WI38 (cell line): Measurements from ENCODE around the gene SLC9A4.
A peak's percentile ranks its signal among the peaks of the same experiment; 100 is the strongest.

Source experiments
- H3K4me3 ChIP-seq: 2 replicates; pipeline ENCODE4 v1.5.1; 2011; ENCODE audit warnings: low read depth, mild to moderate bottlenecking, control low read depth, low read length
- TF ChIP-seq, protein P1 (sequence below): IDR thresholded peaks from 2 replicates; pipeline ENCODE4 v1.5.1; 2012; ENCODE audit warnings: low read depth, mild to moderate bottlenecking, control low read depth, low read length

Gene SLC9A4

DNA sequence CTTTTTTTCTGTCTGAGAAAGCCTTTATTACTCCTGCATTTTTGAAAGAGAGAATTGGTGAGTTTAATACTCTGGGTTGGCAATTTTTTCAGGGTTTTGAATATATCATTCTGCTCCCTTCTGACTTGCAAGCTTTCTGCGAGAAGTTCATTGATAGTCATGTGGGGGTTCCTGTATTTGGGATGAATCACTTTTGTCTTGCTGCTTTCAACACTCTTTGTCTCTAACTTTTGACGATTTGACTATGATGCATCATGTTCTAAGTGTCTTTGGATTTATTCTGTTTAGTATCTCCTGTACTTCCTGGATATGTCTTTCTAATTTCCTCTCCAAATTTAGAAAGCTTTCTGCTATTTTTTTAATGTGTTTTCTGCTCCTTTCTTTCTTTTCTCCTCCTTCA is 105.3 kb downstream of the SLC9A4 start:
- H3K4me3 ChIP-seq: no peak overlapping the region
- TF ChIP-seq, protein P1, sequence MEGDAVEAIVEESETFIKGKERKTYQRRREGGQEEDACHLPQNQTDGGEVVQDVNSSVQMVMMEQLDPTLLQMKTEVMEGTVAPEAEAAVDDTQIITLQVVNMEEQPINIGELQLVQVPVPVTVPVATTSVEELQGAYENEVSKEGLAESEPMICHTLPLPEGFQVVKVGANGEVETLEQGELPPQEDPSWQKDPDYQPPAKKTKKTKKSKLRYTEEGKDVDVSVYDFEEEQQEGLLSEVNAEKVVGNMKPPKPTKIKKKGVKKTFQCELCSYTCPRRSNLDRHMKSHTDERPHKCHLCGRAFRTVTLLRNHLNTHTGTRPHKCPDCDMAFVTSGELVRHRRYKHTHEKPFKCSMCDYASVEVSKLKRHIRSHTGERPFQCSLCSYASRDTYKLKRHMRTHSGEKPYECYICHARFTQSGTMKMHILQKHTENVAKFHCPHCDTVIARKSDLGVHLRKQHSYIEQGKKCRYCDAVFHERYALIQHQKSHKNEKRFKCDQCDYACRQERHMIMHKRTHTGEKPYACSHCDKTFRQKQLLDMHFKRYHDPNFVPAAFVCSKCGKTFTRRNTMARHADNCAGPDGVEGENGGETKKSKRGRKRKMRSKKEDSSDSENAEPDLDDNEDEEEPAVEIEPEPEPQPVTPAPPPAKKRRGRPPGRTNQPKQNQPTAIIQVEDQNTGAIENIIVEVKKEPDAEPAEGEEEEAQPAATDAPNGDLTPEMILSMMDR: no peak

DNA sequence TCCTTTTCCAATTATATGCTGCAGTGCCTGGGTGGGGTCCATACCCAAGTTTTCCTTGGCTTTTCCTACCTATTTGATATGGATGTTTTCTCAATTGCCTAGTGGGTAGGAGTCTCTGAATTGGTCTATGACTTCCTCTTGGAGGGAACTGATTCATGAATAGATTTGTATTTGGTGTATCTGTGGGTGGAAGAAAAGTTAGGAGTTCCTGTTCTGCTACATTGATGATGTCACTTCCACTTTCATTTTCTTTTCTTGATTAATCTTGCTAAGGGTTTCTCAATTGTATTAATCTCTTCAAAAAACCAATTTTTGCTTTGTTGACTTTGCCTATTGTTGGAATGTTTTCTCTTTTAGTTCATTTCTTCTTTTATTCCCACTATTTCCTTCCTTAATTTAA is 108.9 kb downstream of the SLC9A4 start:
- TF ChIP-seq, protein P1: no peak
- peak overlapping the region; percentile 3; the same call in 1 of the 2 replicates for H3K4me3 ChIP-seq

DNA sequence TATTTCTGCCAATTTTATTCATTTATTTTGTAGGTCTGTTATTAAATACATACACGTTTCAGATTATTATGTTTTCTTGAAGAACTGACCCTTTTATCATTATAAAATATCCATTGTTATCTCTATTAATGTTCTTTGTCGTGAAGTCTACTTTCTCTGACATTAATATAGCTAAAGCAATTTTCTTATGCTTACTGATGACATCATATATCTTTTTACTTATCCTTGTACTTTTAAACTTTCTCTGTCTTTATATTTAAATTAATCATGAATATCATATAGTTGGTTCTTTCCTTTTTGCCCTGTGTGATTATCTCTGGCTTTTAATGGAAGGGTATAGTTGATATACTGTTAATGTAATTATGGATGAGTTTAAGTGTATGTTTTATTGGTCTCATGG is 109.8 kb downstream of the SLC9A4 start:
- H3K4me3 ChIP-seq: no peak overlapping the region
- TF ChIP-seq, protein P1: no peak
